H9 (cell line): Measurements from ENCODE around the gene DXO. TPM values are rescaled to one million over a fixed set of nuclear protein-coding genes. Genes with fewer than 3 reads are reported as not detected.
"Not testable (repeated sequence)": the region's sequence is repeated elsewhere in the genome, so short reads cannot be mapped to it uniquely, and the experiment has no call there.

Source experiments
- DNase-seq: peaks from one replicate; pipeline ENCODE4 v3.0.0-alpha.2; 2017
- H2AFZ ChIP-seq: one replicate; pipeline ENCODE4 v1.6.1; 2013; ENCODE audit warnings: mild to moderate bottlenecking, low read length, control low read depth, moderate library complexity
- H2AK5ac ChIP-seq: 2 replicates; pipeline ENCODE4 v1.6.1; 2013; ENCODE audit warnings: low read length, control low read depth, mixed read lengths; ENCODE audit not compliant: insufficient read length
- H2BK120ac ChIP-seq: one replicate; pipeline ENCODE4 v1.6.1; 2013; ENCODE audit warnings: low read depth, mild to moderate bottlenecking, low read length, control low read depth, inconsistent platforms; ENCODE audit not compliant: poor library complexity, severe bottlenecking
- H2BK12ac ChIP-seq: 2 replicates; pipeline ENCODE4 v1.6.1; 2013; ENCODE audit warnings: low read length, control low read depth, mixed read lengths, low read depth; ENCODE audit not compliant: insufficient read length
- H2BK15ac ChIP-seq: 2 replicates; pipeline ENCODE4 v1.6.1; 2013; ENCODE audit warnings: low read depth, low read length, control low read depth
- H2BK20ac ChIP-seq: one replicate; pipeline ENCODE4 v1.6.1; 2013; ENCODE audit warnings: low read depth, mild to moderate bottlenecking, low read length, control low read depth, inconsistent platforms; ENCODE audit not compliant: poor library complexity, severe bottlenecking
- H2BK5ac ChIP-seq: 2 replicates; pipeline ENCODE4 v1.6.1; 2013; ENCODE audit warnings: low read length, control low read depth, mixed read lengths; ENCODE audit not compliant: insufficient read length
- H3K14ac ChIP-seq: 2 replicates; pipeline ENCODE4 v1.6.1; 2013; ENCODE audit warnings: low read length, control low read depth; ENCODE audit not compliant: insufficient read depth
- H3K18ac ChIP-seq: 2 replicates; pipeline ENCODE4 v1.6.1; 2013; ENCODE audit warnings: low read depth, mild to moderate bottlenecking, mixed read lengths, low read length, control low read depth; ENCODE audit not compliant: insufficient read length
- H3K23ac ChIP-seq: 2 replicates; pipeline ENCODE4 v1.6.1; 2013; ENCODE audit warnings: low read length, control low read depth, mixed read lengths, low read depth; ENCODE audit not compliant: insufficient read length
- H3K23me2 ChIP-seq: 2 replicates; pipeline ENCODE4 v1.6.1; 2013; ENCODE audit warnings: low read depth, mild to moderate bottlenecking, mixed read lengths, low read length, control low read depth; ENCODE audit not compliant: insufficient read length, poor library complexity, severe bottlenecking
- H3K27ac ChIP-seq: 2 replicates; pipeline ENCODE4 v1.5.1; 2013; ENCODE audit warnings: low read length, control low read depth, mixed read lengths, low read depth; ENCODE audit not compliant: insufficient read length
- H3K27me3 ChIP-seq: 2 replicates; pipeline ENCODE4 v1.6.1; 2013; ENCODE audit warnings: low read length, control low read depth, inconsistent platforms; ENCODE audit not compliant: insufficient read depth
- H3K4ac ChIP-seq: 2 replicates; pipeline ENCODE4 v1.6.1; 2013; ENCODE audit warnings: low read depth, mild to moderate bottlenecking, control low read depth, inconsistent platforms, low read length, moderate library complexity
- H3K4me1 ChIP-seq: 2 replicates; pipeline ENCODE4 v1.6.1; 2013; ENCODE audit warnings: low read length, control low read depth, inconsistent platforms; ENCODE audit not compliant: insufficient read depth
- H3K4me2 ChIP-seq: 2 replicates; pipeline ENCODE4 v1.6.1; 2013; ENCODE audit warnings: low read length, control low read depth, mixed read lengths; ENCODE audit not compliant: insufficient read length, insufficient read depth
- H3K56ac ChIP-seq: 2 replicates; pipeline ENCODE4 v1.6.1; 2013; ENCODE audit warnings: low read depth, mild to moderate bottlenecking, mixed read lengths, low read length, control low read depth; ENCODE audit not compliant: insufficient read length
- H3K79me1 ChIP-seq: 2 replicates; pipeline ENCODE4 v1.6.1; 2013; ENCODE audit warnings: low read depth, mild to moderate bottlenecking, moderate library complexity, low read length, control low read depth, inconsistent platforms; ENCODE audit not compliant: insufficient read depth, poor library complexity, severe bottlenecking
- H3K79me2 ChIP-seq: 2 replicates; pipeline ENCODE4 v1.6.1; 2013; ENCODE audit warnings: low read length, control low read depth, inconsistent platforms; ENCODE audit not compliant: insufficient read depth
- H3K9ac ChIP-seq: 2 replicates; pipeline ENCODE4 v1.6.1; 2013; ENCODE audit warnings: low read length, control low read depth, mixed read lengths; ENCODE audit not compliant: insufficient read length; ENCODE audit errors: extremely low read depth
- H3K9me3 ChIP-seq: one replicate; pipeline ENCODE4 v1.6.1; 2013; ENCODE audit warnings: low read depth, low read length, inconsistent platforms; ENCODE audit not compliant: control insufficient read depth
- H3T11ph ChIP-seq: one replicate; pipeline ENCODE4 v1.6.1; 2013; ENCODE audit warnings: mild to moderate bottlenecking, low read length, control low read depth, inconsistent platforms
- H4K20me1 ChIP-seq: one replicate; pipeline ENCODE4 v1.6.1; 2013; ENCODE audit not compliant: control insufficient read depth, insufficient read length, insufficient read depth
- H4K5ac ChIP-seq: 2 replicates; pipeline ENCODE4 v1.6.1; 2013; ENCODE audit warnings: low read depth, mild to moderate bottlenecking, mixed read lengths, low read length, control low read depth; ENCODE audit not compliant: insufficient read length
- H4K8ac ChIP-seq: replicated peaks from 2 replicates; pipeline ENCODE4 v1.6.1; 2013; ENCODE audit warnings: low read length, control low read depth, mixed read lengths, low read depth; ENCODE audit not compliant: insufficient read length
- H4K91ac ChIP-seq: 2 replicates; pipeline ENCODE4 v1.6.1; 2013; ENCODE audit warnings: low read depth, mild to moderate bottlenecking, moderate library complexity, mixed read lengths, low read length, control low read depth; ENCODE audit not compliant: insufficient read length
- H3K27ac Mint-ChIP-seq, 3 experiments: 2 replicates in 2 of 3; 3 replicates in 1 of 3; pipeline ENCODE4 v1.8.0; 2020 to 2021; ENCODE audit warnings: mixed read lengths in 3 of 3, mild to moderate bottlenecking in 1 of 3, moderate library complexity in 1 of 3
- H3K27me3 Mint-ChIP-seq: 2 replicates; pipeline ENCODE4 v1.8.0; 2021; ENCODE audit warnings: low read depth, mild to moderate bottlenecking, moderate library complexity, mixed read lengths
- H3K36me3 Mint-ChIP-seq, 3 experiments: 2 replicates in 2 of 3; 3 replicates in 1 of 3; pipeline ENCODE4 v1.8.0; 2020 to 2021; ENCODE audit warnings: low read depth in 3 of 3, mixed read lengths in 3 of 3; ENCODE audit not compliant: insufficient read depth in 1 of 3
- H3K4me1 Mint-ChIP-seq, 2 experiments: 2 replicates each; pipeline ENCODE4 v1.8.0; 2020; ENCODE audit warnings: mixed read lengths in 2 of 2
- H3K4me3 Mint-ChIP-seq, 2 experiments: 2 replicates in 1 of 2; 3 replicates in 1 of 2; pipeline ENCODE4 v1.8.0; 2020 to 2021; ENCODE audit warnings: mild to moderate bottlenecking in 2 of 2, mixed read lengths in 2 of 2, moderate library complexity in 1 of 2
- H3K9me3 Mint-ChIP-seq, 2 experiments: 2 replicates in 1 of 2; 3 replicates in 1 of 2; pipeline ENCODE4 v1.8.0; 2020; ENCODE audit warnings: mild to moderate bottlenecking in 2 of 2, mixed read lengths in 2 of 2, moderate library complexity in 1 of 2
- WGBS: extraction: QIAGEN DNeasy Blood & Tissue Kit; methylation state at CpG from one replicate; pipeline ENCODE4 v1.1.7; 2013; ENCODE audit warnings: missing lambda C conversion rate, low lambda C conversion rate, mixed read lengths; ENCODE audit not compliant: insufficient read length; ENCODE audit errors: extremely low coverage; 5-methylcytosine and 5-hydroxymethylcytosine counted together
- total RNA-seq: library from RNA; stranded (reverse); gene quantifications from 2 replicates; pipeline ENCODE4 v1.2.1, GENCODE V29; 2021

Gene DXO
- total RNA-seq, 1 experiment from 2014 or later: 21.6 TPM

GRCh38 chr6:32013738-32014137, 41.8 kb upstream of the DXO start:
- H3K4me2 ChIP-seq, H3K9me3 Mint-ChIP-seq: not testable (repeated sequence)
- WGBS: no CpG with 5 or more reads among the region's 5 CpGs

GRCh38 chr6:32012941-32013617, 41.1 kb upstream of the DXO start:
- not testable (repeated sequence) for H3K27me3 Mint-ChIP-seq, H4K20me1 ChIP-seq, H3K27me3 ChIP-seq, H2BK5ac ChIP-seq, H3K9me3 ChIP-seq, H3K27ac ChIP-seq, H3K9ac ChIP-seq, H2BK15ac ChIP-seq, H3K23ac ChIP-seq, H3K4me3 Mint-ChIP-seq, H4K5ac ChIP-seq, H3K4me1 ChIP-seq, H2AFZ ChIP-seq, H3K4ac ChIP-seq, H3T11ph ChIP-seq, H3K4me2 ChIP-seq, H4K91ac ChIP-seq, H2BK12ac ChIP-seq, H3K27ac Mint-ChIP-seq, H3K9me3 Mint-ChIP-seq, H3K56ac ChIP-seq, DNase-seq, H3K14ac ChIP-seq, H3K79me1 ChIP-seq, H3K23me2 ChIP-seq, H3K79me2 ChIP-seq, H2AK5ac ChIP-seq, H2BK20ac ChIP-seq, H4K8ac ChIP-seq, H2BK120ac ChIP-seq, H3K4me1 Mint-ChIP-seq, H3K18ac ChIP-seq, H3K36me3 Mint-ChIP-seq
- WGBS: no CpG with 5 or more reads among the region's 17 CpGs

More at GRCh38 chr6:32013738-32014137, 41.8 kb upstream of the DXO start:
- H2BK12ac ChIP-seq, H3K9me3 ChIP-seq, H3K36me3 Mint-ChIP-seq, DNase-seq, H2AFZ ChIP-seq, H2AK5ac ChIP-seq, H3K23me2 ChIP-seq, H3K27ac Mint-ChIP-seq, H2BK5ac ChIP-seq, H2BK120ac ChIP-seq, H3K4ac ChIP-seq, H3K79me2 ChIP-seq, H2BK15ac ChIP-seq, H4K5ac ChIP-seq, H3K4me1 Mint-ChIP-seq, H4K20me1 ChIP-seq, H3K18ac ChIP-seq, H3K27me3 ChIP-seq, H4K91ac ChIP-seq, H3K23ac ChIP-seq, H3K4me3 Mint-ChIP-seq, H3K27ac ChIP-seq, H4K8ac ChIP-seq, H3K56ac ChIP-seq, H3K4me1 ChIP-seq, H3K9ac ChIP-seq, H3T11ph ChIP-seq, H3K79me1 ChIP-seq, H3K27me3 Mint-ChIP-seq, H2BK20ac ChIP-seq, H3K14ac ChIP-seq: not testable (repeated sequence)
